PC-3 (cell line): ENCODE results near the gene MUC3A. TPM values are rescaled to one million over a fixed set of nuclear protein-coding genes. Genes with fewer than 3 reads are reported as not detected.
"Not testable (repeated sequence)": the region's sequence is repeated elsewhere in the genome, so short reads cannot be mapped to it uniquely, and the experiment has no call there.

ENCODE experiments used
- ATAC-seq: fragments of 200-7000 bp; cut with Tn5 transposase; 2 replicates; pipeline ENCODE4 v1.9.1; 2020; ENCODE audit warnings: mild to moderate bottlenecking, moderate library complexity
- BruUV-seq: library from RNA; stranded (reverse); fragments of 400-500 nt; replicated peaks from 2 replicates; lab custom pipeline; 2021; lab: Mats Ljungman, UMichigan
- CTCF ChIA-PET: fragments of 300-600 bp; sonication (Branson Sonifier 250); formaldehyde crosslinking; loops from one replicate; lab custom pipeline; 2022; ENCODE audit warnings: antibody characterized with exemption; lab: Charles Lee
- POLR2A ChIA-PET: fragments of 300-600 bp; sonication (Branson Sonifier 250); formaldehyde crosslinking; loops from one replicate; lab custom pipeline; 2022; ENCODE audit warnings: antibody characterized with exemption; ENCODE audit not compliant: unreplicated experiment; lab: Charles Lee
- DNase-seq: peaks from one replicate; pipeline ENCODE4 v3.0.0-alpha.2; 2015
- H2AFZ ChIP-seq: fragments of 300-600 bp; sonication (generic); 2 replicates; pipeline ENCODE4 v1.6.0; 2016; ENCODE audit warnings: antibody characterized with exemption, low read length
- H3F3A ChIP-seq: fragments of 300-600 bp; sonication (generic); one replicate; pipeline ENCODE4 v1.6.0; 2017; ENCODE audit warnings: antibody characterized with exemption, low read length, control low read depth, mild to moderate bottlenecking; ENCODE audit not compliant: unreplicated experiment
- H3K27ac ChIP-seq: fragments of 300-600 bp; sonication (generic); 2 replicates; pipeline ENCODE4 v1.5.1; 2016; ENCODE audit warnings: mild to moderate bottlenecking, low read length
- H3K27me3 ChIP-seq: fragments of 300-600 bp; sonication (generic); 2 replicates; pipeline ENCODE4 v1.6.1; 2016; ENCODE audit warnings: low read length, mixed read lengths
- H3K36me3 ChIP-seq: fragments of 300-600 bp; sonication (generic); 2 replicates; pipeline ENCODE4 v1.6.1; 2016; ENCODE audit warnings: low read depth, mixed run types, low read length, mixed read lengths
- H3K4me1 ChIP-seq: fragments of 300-600 bp; sonication (generic); 2 replicates; pipeline ENCODE4 v1.5.1; 2016; ENCODE audit warnings: low read length; ENCODE audit not compliant: insufficient read depth
- H3K4me2 ChIP-seq: fragments of 300-600 bp; sonication (generic); 2 replicates; pipeline ENCODE4 v1.6.0; 2016; ENCODE audit warnings: low read length
- H3K4me3 ChIP-seq: fragments of 300-600 bp; sonication (generic); 2 replicates; pipeline ENCODE4 v1.5.1; 2016; ENCODE audit warnings: mild to moderate bottlenecking, low read length, mixed read lengths
- H3K79me2 ChIP-seq: fragments of 300-600 bp; sonication (generic); 2 replicates; pipeline ENCODE4 v1.6.1; 2017; ENCODE audit warnings: low read length, mixed read lengths
- H3K9ac ChIP-seq: fragments of 300-600 bp; sonication (generic); 2 replicates; pipeline ENCODE4 v1.6.0; 2016; ENCODE audit warnings: mild to moderate bottlenecking, low read length
- H3K9me2 ChIP-seq: fragments of 300-600 bp; sonication (generic); replicated peaks from 2 replicates; pipeline ENCODE4 v1.6.1; 2016; ENCODE audit warnings: mixed run types, low read length, mixed read lengths
- H3K9me3 ChIP-seq: fragments of 300-600 bp; sonication (generic); 2 replicates; pipeline ENCODE4 v1.6.1; 2016; ENCODE audit warnings: low read length, mixed read lengths
- H4K20me1 ChIP-seq: fragments of 300-600 bp; sonication (generic); 2 replicates; pipeline ENCODE4 v1.6.1; 2016; ENCODE audit warnings: low read length, mixed read lengths
- EZH2 ChIP-seq: fragments of 300-600 bp; sonication (generic); IDR thresholded peaks from one replicate; pipeline ENCODE4 v1.6.1; 2017; ENCODE audit warnings: antibody characterized with exemption, mild to moderate bottlenecking, low read length; ENCODE audit not compliant: unreplicated experiment
- EZH2phosphoT487 ChIP-seq: fragments of 300-600 bp; sonication (generic); IDR thresholded peaks from 2 replicates; pipeline ENCODE4 v1.6.1; 2018; ENCODE audit warnings: mild to moderate bottlenecking, antibody characterized with exemption, low read length, borderline replicate concordance
- intact Hi-C: fragments of 100-400 bp; cut with micrococcal nuclease; formaldehyde crosslinking; loops from 2 replicates; pipeline ENCODE4 v1.9.0; 2023
- total RNA-seq: library from RNA; depleted of rRNA; stranded (reverse); fragments of >200 nt; gene quantifications from 2 replicates; pipeline ENCODE4 v1.2.3, GENCODE V29; 2014
- TF ChIP-seq, protein P1 (sequence below): fragments of 300-600 bp; sonication (generic); conservative IDR thresholded peaks from 2 replicates; pipeline ENCODE4 v1.5.1; 2017; ENCODE audit warnings: antibody characterized with exemption, low read depth, mild to moderate bottlenecking, low read length

MUC3A gene
- total RNA-seq, 1 experiment from 2014 or later: 0.11 TPM

DNA sequence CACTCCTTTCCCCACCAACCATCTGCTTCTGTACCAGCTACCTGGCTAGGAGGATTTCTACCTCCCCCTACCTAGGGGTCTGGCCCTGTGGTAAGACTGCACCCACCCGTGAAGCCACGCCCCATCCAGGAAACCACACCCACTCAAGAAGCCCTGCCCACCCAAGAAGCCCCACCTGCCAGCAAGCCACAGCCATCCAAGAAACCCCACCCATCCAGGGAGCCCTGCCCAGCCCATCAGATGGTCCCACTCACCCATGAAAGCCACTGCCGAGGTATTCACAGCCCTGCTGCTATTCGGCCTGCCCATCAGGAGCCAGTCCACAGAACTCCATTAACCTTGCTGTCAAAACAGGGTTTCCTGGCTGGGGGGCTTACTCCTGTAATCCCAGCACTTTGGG, 15.6 kb upstream of the MUC3A start:
- DNase-seq (no peak), ATAC-seq (no peak)
- Histone ChIP-seq H3K4me2 (no peak overlapping the region), H2AFZ (no peak overlapping the region), H3K9me2 (no peaks in the 10 kb centered on the region), H3K79me2 (no peaks in the 10 kb centered on the region), H3K9ac (no peak overlapping the region), H4K20me1 (no peaks in the 10 kb centered on the region), H3K27me3 (no peaks in the 10 kb centered on the region), H3K9me3 (no peaks in the 10 kb centered on the region), H3K36me3 (no peaks in the 10 kb centered on the region), H3K4me1 (peaks cover 21% of the 10 kb centered on the region), H3F3A (no peaks in the 10 kb centered on the region), H3K27ac (no peak overlapping the region), H3K4me3 (no peak overlapping the region)
- intact Hi-C loops: no loop called here
- TF ChIP-seq, protein P1, sequence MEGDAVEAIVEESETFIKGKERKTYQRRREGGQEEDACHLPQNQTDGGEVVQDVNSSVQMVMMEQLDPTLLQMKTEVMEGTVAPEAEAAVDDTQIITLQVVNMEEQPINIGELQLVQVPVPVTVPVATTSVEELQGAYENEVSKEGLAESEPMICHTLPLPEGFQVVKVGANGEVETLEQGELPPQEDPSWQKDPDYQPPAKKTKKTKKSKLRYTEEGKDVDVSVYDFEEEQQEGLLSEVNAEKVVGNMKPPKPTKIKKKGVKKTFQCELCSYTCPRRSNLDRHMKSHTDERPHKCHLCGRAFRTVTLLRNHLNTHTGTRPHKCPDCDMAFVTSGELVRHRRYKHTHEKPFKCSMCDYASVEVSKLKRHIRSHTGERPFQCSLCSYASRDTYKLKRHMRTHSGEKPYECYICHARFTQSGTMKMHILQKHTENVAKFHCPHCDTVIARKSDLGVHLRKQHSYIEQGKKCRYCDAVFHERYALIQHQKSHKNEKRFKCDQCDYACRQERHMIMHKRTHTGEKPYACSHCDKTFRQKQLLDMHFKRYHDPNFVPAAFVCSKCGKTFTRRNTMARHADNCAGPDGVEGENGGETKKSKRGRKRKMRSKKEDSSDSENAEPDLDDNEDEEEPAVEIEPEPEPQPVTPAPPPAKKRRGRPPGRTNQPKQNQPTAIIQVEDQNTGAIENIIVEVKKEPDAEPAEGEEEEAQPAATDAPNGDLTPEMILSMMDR: no peak
- TF ChIP-seq EZH2 (no peak), EZH2phosphoT487 (no peak)
- ChIA-PET POLR2A (no interaction called here), CTCF (no interaction called here)
- no TSS peak for BruUV-seq

DNA sequence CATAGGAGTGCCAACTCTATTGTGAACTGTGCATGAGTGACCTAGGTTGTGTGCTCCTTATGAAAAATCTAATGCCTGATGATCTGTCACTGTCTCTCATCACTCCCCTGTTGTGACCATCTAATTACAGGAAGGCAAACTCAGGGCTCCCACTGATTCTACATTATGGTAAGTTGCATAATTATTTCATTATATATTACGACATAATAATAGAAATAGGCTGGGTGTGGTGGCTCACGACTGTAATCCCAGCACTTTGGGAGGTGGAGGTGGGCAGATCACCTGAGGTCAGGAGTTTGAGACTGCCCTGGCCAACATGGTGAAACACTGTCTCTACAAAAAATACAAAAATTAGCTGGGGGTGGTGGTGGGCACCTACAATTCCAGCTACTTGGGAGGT, 14.0 kb upstream of the MUC3A start:
- H3K4me1 ChIP-seq, ATAC-seq, H3K27ac ChIP-seq, H3K9ac ChIP-seq, H3K4me3 ChIP-seq, H3K4me2 ChIP-seq, POLR2A ChIA-PET, BruUV-seq, H3K27me3 ChIP-seq, H3F3A ChIP-seq, DNase-seq, H3K79me2 ChIP-seq, intact Hi-C loops, H2AFZ ChIP-seq, H4K20me1 ChIP-seq, H3K36me3 ChIP-seq, H3K9me3 ChIP-seq, H3K9me2 ChIP-seq: not testable (repeated sequence)
- CTCF ChIA-PET: interaction anchor here (0.6 kb wide), 1 partner anchor 489 kb away, joined by 3 read pairs; no protein-coding TSS in a partner anchor

DNA sequence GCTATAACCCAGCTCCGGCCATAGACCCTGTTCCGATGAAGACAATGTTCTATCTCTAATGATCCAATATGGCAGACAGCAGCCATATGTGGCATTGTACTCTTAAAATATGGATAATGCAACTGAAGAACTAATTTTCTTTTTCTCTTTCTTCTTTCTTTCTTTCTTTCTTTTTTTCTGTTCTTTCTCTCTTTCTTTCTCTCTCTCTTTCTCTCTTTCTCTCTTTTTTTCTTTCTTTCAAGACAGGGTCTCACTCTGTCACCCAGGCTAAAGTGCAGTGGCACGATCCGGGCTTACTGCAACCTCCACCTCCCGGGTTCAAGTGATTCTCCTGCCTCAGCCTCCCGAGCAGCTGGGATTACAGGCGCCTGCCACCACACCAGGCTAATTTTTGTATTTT, 13.2 kb upstream of the MUC3A start:
- H3K9me2 ChIP-seq, H3K27ac ChIP-seq, intact Hi-C loops, POLR2A ChIA-PET, ATAC-seq, H3K4me1 ChIP-seq, H3F3A ChIP-seq, H3K27me3 ChIP-seq, H3K36me3 ChIP-seq, H3K9ac ChIP-seq, H3K4me2 ChIP-seq, H4K20me1 ChIP-seq, H3K9me3 ChIP-seq, H3K79me2 ChIP-seq, CTCF ChIA-PET, BruUV-seq, H3K4me3 ChIP-seq, DNase-seq, H2AFZ ChIP-seq: not testable (repeated sequence)
